Duodenal mucosa (tissue), 2 donors: ENCODE data around the gene FTSJ3.
"Not testable (repeated sequence)": the region's sequence is repeated elsewhere in the genome, so short reads cannot be mapped to it uniquely, and the experiment has no call there.

Experiments used
- H3K27ac ChIP-seq: one replicate; pipeline ENCODE4 v1.7.0; 2013; ENCODE audit warnings: low read depth, low read length
- H3K27me3 ChIP-seq, 2 donors: one replicate each; pipeline ENCODE4 v1.7.0; 2013; ENCODE audit warnings: low read length in 2 of 2, control low read depth in 1 of 2; ENCODE audit not compliant: insufficient read depth in 2 of 2, control insufficient read depth in 1 of 2
- H3K36me3 ChIP-seq, 2 donors: one replicate each; pipeline ENCODE4 v1.7.0; 2013; ENCODE audit warnings: low read length in 2 of 2, control low read depth in 1 of 2; ENCODE audit not compliant: insufficient read depth in 2 of 2, control insufficient read depth in 1 of 2
- H3K4me1 ChIP-seq, 2 donors: one replicate each; pipeline ENCODE4 v1.7.0; 2013; ENCODE audit warnings: low read length in 2 of 2, control low read depth in 1 of 2; ENCODE audit not compliant: insufficient read depth in 2 of 2, control insufficient read depth in 1 of 2
- H3K4me3 ChIP-seq, 2 donors: one replicate each; pipeline ENCODE4 v1.7.0; 2013; ENCODE audit warnings: low read length in 2 of 2, low read depth in 1 of 2
- H3K9ac ChIP-seq, 2 donors: one replicate each; pipeline ENCODE4 v1.7.0; 2013; ENCODE audit warnings: low read length in 2 of 2, low read depth in 1 of 2
- H3K9me3 ChIP-seq, 2 donors: one replicate each; pipeline ENCODE4 v1.7.0; 2013; ENCODE audit warnings: low read length in 2 of 2, control low read depth in 1 of 2; ENCODE audit not compliant: control insufficient read depth in 1 of 2

Gene FTSJ3

GRCh38 chr17:63855185-63855584 is 27.7 kb upstream of the FTSJ3 start:
- H3K36me3 ChIP-seq: no peaks in the 10 kb centered on the region
- H3K27me3 ChIP-seq: no peaks in the 10 kb centered on the region
- no peak overlapping the region for H3K4me3 ChIP-seq
- no peak overlapping the region for H3K27ac ChIP-seq
- H3K4me1 ChIP-seq: no peaks in the 10 kb centered on the region
- no peaks in the 10 kb centered on the region for H3K9me3 ChIP-seq
- H3K9ac ChIP-seq: no peak overlapping the region

GRCh38 chr17:63854709-63855108 is 27.2 kb upstream of the FTSJ3 start:
- Histone ChIP-seq H3K27me3 (no peaks in the 10 kb centered on the region), H3K9me3 (no peaks in the 10 kb centered on the region), H3K36me3 (no peaks in the 10 kb centered on the region), H3K27ac (no peak overlapping the region), H3K4me3 (no peak overlapping the region), H3K9ac (no peak overlapping the region), H3K4me1 (no peaks in the 10 kb centered on the region)

- Histone ChIP-seq H3K9ac (no peak overlapping the region), H3K36me3 (no peaks in the 10 kb centered on the region), H3K9me3 (no peaks in the 10 kb centered on the region), H3K27me3 (no peaks in the 10 kb centered on the region), H3K4me3 (no peak overlapping the region), H3K4me1 (peaks cover 0 to 5% of the 10 kb centered on the region in 2 donors), H3K27ac (no peak overlapping the region)
Observed at GRCh38 chr17:63853260-63853659, 25.8 kb upstream of the FTSJ3 start.

DNA sequence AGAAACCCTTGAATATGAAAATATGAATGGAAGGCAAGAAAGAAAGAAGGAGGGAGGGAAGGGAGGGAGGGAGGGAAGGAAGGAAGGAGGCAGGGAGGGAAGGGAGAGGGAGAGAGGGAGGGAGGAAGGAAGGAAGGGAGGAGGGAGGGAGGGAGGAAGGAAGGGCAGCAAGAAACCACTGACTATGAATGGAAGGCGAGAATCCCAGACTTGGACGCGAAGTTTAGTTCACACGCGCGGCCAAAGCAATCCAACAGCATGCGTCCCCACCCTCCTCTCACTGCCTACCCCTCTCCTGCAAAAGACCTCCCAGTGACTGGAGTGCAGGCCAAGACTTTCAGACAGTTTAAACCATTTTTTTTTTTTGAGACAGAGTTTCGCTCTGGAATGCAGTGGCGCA is 22.9 kb upstream of the FTSJ3 start:
- H3K27ac ChIP-seq: no peak overlapping the region
- no peak overlapping the region for H3K4me3 ChIP-seq

GRCh38 chr17:63848834-63849689 is 21.6 kb upstream of the FTSJ3 start:
- Histone ChIP-seq H3K4me3 (peak overlapping the region; percentile 62 to 66), H3K9ac (peak overlapping the region in 1 of 2 donors; percentile 66), H3K9me3 (no peaks in the 10 kb centered on the region)

More for the DNA sequence above, 22.9 kb upstream of the FTSJ3 start:
- Histone ChIP-seq H3K36me3 (no peaks in the 10 kb centered on the region), H3K4me1 (peaks cover 0 to 5% of the 10 kb centered on the region in 2 donors), H3K27me3 (no peaks in the 10 kb centered on the region), H3K9ac (no peak overlapping the region), H3K9me3 (no peaks in the 10 kb centered on the region)

DNA sequence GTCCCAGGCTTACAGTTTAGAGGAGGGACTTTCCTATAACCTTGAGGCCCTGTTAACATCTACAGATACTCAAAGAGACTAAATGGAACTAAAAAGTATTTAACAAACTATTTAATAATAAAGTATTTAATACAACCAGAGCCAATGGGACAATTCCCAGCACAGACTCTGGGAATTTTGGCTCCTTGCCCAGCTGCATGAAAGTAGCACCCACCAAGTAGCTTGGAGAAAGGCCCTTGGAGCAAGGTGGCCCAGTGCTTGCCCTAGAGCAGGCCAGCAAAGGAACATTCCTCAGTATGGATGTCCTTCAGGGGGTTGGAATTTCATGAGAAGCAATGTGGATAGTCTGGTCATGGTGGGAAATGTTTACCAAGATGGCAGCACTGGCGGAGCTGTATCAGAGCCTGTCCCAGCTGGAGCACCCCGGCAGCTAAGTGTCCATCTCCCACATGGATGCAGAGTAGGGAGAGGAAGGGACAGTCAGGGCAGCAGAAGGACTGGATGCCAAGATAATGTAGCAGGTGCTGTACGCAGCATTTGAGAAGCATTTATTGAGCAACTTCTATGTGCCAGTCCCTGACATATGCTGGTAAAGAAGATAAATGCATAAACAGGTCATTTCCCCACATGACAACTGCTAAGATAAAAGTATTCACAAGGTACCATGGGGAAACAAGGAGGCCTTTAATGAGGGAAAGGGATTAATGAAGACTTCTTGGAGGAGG is 20.2 kb upstream of the FTSJ3 start:
- no peak overlapping the region for H3K9ac ChIP-seq
- no peak overlapping the region for H3K4me3 ChIP-seq
- H3K27me3 ChIP-seq: no peaks in the 10 kb centered on the region
- no peaks in the 10 kb centered on the region for H3K9me3 ChIP-seq
- H3K36me3 ChIP-seq: no peaks in the 10 kb centered on the region
- H3K27ac ChIP-seq: no peak overlapping the region
- peaks cover 5 to 8% of the 10 kb centered on the region in 2 donors for H3K4me1 ChIP-seq

More at GRCh38 chr17:63848834-63849689, 21.6 kb upstream of the FTSJ3 start:
- H3K36me3 ChIP-seq: no peaks in the 10 kb centered on the region
- no peaks in the 10 kb centered on the region for H3K27me3 ChIP-seq
- H3K27ac ChIP-seq: no peak overlapping the region
- H3K4me1 ChIP-seq: peaks cover 2 to 5% of the 10 kb centered on the region in 2 donors

GRCh38 chr17:63845509-63845908 is 18.0 kb upstream of the FTSJ3 start:
- Histone ChIP-seq H3K4me1 (peaks cover 15 to 18% of the 10 kb centered on the region in 2 donors), H3K9ac (no peak overlapping the region), H3K9me3 (no peaks in the 10 kb centered on the region), H3K27ac (no peak overlapping the region), H3K4me3 (no peak overlapping the region), H3K36me3 (no peaks in the 10 kb centered on the region), H3K27me3 (no peaks in the 10 kb centered on the region)

GRCh38 chr17:63843910-63844677 is 16.6 kb upstream of the FTSJ3 start:
- Histone ChIP-seq H3K4me3 (peak overlapping the region; percentile 65 to 74), H3K27me3 (no peaks in the 10 kb centered on the region), H3K9me3 (no peaks in the 10 kb centered on the region), H3K4me1 (peaks cover 28% of the 10 kb centered on the region in 2 donors), H3K36me3 (no peaks in the 10 kb centered on the region), H3K27ac (no peak overlapping the region), H3K9ac (no peak overlapping the region)

DNA sequence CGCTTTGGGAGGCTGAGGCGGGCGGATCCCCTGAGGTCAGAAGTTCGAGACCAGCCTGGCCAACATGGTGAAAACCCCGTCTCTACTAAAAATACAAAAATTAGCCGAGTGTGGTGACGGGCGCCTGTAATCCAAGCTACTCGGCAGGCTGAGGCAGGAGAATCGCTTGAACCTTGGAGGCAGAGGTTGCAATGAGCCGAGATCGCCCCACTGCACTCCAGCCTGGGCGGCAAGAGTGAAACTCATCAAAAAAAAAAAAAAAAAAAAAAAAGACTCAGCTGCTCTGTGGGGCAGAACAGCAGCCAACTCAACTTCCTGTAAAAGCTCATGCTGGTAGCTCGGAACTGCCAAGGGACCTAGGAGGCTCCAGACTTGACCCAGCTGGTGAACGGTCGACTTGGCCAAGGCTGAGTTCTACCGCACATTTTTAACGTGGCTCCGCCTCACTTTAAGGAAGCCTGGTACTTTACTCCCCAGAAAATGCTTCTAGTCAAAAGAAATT is 16.0 kb upstream of the FTSJ3 start:
- H3K9ac ChIP-seq: peak overlapping the region in 1 of 2 donors; percentile 10
- H3K27ac ChIP-seq: peak overlapping the region; percentile 75

More for the DNA sequence above, 16.0 kb upstream of the FTSJ3 start:
- H3K27me3 ChIP-seq, H3K36me3 ChIP-seq, H3K9me3 ChIP-seq: not testable (repeated sequence)
- Histone ChIP-seq H3K4me1 (peaks cover 31 to 34% of the 10 kb centered on the region in 2 donors), H3K4me3 (peak overlapping the region; percentile 65 to 74)
